ENCODE results near the gene TMEM201.

Gene TMEM201

DNA sequence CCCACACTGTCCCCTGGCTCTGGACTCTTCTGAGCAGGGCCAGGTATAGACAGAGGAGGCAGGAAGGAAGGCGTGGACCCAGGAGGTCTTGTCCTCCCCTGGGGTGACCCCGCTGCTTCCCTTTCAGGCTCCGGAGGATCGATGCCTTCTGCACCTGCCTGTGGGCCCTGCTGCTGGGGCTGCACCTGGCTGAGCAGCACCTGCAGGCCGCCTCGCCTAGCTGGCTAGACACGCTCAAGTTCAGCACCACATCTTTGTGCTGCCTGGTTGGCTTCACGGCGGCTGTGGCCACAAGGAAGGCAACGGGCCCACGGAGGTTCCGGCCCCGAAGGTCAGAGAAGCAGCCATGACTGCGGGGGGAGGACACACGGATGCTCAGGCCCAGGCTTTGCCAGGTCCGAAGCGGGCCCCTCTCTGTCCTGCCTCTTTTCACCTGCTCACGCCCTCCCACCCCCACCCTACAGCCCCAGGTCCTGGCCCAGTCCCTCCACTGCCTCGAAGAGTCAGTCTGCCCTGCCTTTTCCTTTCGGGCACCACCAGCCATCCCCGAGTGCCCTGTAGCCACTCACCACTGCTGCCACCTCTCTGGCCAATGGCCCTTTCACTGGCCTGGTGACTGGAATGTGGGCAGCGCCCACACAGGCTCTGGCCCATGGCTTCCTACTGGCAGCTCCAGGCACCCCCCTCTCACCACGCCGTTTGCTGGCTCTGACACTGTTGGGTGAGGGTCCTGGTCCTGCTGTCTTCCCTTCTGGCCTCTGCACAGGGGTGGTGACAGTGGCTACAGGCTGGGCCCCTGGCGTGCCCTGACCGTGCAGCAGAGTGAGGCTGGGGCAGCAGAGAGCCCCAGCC lies 13.5 kb downstream of the TMEM201 start:
- no peak overlapping the region for H3K4me3 ChIP-seq (ENCODE audit: low read length)
- TF ChIP-seq, protein P1, sequence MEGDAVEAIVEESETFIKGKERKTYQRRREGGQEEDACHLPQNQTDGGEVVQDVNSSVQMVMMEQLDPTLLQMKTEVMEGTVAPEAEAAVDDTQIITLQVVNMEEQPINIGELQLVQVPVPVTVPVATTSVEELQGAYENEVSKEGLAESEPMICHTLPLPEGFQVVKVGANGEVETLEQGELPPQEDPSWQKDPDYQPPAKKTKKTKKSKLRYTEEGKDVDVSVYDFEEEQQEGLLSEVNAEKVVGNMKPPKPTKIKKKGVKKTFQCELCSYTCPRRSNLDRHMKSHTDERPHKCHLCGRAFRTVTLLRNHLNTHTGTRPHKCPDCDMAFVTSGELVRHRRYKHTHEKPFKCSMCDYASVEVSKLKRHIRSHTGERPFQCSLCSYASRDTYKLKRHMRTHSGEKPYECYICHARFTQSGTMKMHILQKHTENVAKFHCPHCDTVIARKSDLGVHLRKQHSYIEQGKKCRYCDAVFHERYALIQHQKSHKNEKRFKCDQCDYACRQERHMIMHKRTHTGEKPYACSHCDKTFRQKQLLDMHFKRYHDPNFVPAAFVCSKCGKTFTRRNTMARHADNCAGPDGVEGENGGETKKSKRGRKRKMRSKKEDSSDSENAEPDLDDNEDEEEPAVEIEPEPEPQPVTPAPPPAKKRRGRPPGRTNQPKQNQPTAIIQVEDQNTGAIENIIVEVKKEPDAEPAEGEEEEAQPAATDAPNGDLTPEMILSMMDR (conservative IDR thresholded peaks at IDR 0.05; ENCODE audit: low read depth, low read length): no peak
- DNase-seq (ENCODE audit: low read depth): no peak

DNA sequence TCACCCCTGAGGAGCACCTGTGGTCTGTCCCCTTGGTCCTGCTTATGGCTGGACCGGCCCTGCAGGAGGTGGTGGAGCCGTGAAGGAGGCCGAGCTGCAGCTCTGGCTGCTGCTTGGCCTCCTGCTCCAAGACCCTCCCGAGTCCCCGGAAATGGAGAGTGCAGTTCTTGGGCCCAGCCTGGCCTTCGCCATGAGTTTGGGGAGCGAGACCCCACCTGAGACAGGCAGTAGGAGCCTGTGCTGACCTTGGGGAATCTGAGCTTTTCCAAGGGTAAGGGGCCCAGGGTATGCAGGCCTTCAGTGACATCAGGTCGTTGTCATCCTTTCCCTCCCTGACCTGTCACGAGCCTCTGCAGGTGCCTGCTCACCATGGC lies 14.1 kb downstream of the TMEM201 start:
- H3K4me3 ChIP-seq (ENCODE audit: low read length): no peak overlapping the region
- no peak for DNase-seq (ENCODE audit: low read depth)
- TF ChIP-seq, protein P1 (conservative IDR thresholded peaks at IDR 0.05; ENCODE audit: low read depth, low read length): no peak

DNA sequence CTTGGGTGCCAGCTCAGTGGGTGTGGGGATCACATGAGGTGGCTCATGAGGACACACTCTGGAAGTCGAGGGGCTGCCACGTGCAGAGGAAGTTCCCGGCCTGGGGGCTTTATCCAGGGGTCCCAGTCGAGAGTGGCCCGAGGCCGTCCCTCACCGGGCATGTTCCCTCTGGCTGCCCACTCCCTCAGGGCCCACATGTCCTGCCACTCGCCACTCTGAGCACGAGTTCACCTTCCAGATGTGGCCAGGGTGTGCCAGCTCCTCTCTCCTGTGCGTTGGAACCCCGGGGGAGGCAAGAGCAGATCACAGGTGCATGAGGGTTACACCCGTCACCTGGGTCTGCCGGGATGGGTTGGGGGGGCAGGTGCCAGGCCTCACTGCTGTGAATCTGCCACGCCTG lies 14.6 kb downstream of the TMEM201 start:
- TF ChIP-seq, protein P1 (conservative IDR thresholded peaks at IDR 0.05; ENCODE audit: low read depth, low read length): no peak
- no peak for DNase-seq (ENCODE audit: low read depth)
- H3K4me3 ChIP-seq (ENCODE audit: low read length): no peak overlapping the region

DNA sequence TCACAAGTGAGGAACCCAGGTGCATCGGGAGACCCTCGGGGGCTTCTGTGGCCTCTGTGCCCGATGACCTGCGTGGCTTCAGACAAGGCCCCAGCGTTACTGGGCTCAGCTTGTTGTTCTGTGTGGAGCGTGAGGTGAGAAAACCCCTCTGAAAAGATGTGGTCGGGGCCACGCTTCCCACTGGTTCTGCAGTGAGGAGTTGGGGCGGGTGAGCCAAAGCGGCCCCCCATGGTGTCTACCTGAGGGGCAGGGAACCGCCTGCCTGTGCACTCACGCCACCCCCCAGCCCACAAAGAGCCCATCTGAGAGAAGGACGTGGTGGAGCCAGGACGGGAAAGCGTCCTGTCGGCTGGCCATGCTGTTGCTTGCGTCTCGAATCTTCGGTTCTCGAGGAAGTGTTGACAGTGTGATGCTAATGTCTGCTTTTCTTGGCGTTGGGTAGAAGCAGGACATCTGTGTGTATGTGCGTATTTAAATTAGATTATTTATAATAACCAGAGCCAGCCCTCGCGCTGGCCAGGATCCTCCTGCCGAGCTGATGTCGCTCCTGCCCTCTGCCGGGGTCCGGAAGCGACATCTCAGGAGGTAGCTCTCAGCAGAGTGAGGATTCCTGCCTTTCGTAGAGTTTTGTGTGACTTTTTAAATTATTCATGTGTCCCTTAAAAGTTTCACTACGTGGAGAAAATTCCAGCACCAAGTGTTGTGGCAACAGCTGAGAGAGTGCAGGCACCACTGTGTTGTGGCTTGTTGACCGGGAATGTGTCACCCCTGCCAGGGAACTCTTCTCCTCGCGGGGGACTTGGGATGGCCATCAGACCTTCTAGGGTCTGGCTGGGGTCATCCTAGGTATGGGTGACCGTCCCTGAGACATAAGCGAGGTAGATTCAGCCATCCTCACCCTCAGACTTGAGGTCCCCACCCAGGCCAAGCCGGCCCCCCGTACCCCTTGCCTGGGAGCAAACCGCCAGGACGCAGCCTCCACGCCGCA lies 15.3 kb downstream of the TMEM201 start:
- TF ChIP-seq, protein P1 (conservative IDR thresholded peaks at IDR 0.05; ENCODE audit: low read depth, low read length): no peak
- H3K4me3 ChIP-seq (ENCODE audit: low read length): no peak overlapping the region
- DNase-seq (ENCODE audit: low read depth): no peak

DNA sequence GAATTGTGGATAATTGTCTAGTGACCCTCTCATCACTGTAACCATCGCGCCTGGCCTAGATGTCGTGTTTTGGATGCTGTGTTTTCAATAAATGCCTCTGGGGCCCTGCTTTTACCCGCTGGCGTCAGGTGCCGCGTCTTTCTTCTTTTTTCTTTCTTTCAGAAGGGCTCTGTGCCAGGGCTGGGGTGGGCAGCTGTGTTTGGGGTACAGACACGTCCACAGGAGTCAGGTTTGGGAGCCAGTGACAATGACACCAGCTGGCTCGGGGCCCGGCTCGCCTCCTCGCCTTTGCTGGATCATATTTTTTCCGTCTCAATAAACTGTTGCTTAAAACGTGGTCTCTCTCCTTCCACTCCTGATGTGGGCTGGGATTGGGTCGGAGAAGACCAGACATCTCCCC lies 16.1 kb downstream of the TMEM201 start:
- no peak overlapping the region for H3K4me3 ChIP-seq (ENCODE audit: low read length)
- DNase-seq (ENCODE audit: low read depth): no peak
- TF ChIP-seq, protein P1 (conservative IDR thresholded peaks at IDR 0.05; ENCODE audit: low read depth, low read length): no peak

DNA sequence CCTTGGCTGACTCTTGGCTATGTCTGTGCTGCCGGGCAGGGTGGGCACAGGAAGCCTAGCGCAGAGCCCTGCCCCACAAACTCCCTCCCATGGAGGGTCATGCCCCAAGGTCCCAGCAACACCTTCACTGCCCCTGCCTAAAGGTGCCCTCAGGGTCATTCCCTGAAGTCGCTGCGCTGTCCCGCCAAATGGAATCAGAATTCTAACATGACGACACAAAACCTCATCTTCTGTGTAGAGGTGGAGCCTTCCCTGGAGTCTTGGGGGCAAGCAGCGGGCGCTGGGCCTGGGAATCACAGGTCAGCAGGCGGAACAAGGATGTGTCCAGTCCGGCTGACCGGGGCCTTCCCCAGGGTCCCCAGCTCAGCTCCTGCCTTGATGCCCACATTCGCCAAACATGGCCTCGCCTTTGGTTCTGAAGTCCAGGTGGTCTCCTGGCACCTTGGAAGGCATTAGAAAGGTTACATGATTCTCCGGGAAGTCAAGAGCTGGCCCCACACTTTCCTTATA lies 17.3 kb downstream of the TMEM201 start:
- TF ChIP-seq, protein P1 (conservative IDR thresholded peaks at IDR 0.05; ENCODE audit: low read depth, low read length): no peak
- H3K4me3 ChIP-seq (ENCODE audit: low read length): no peak overlapping the region
- no peak for DNase-seq (ENCODE audit: low read depth)

Data from retinal pigment epithelial cell (primary cell).